HepG2 (cell line): ENCODE results near the gene TRIM7. TPM values are rescaled to one million over a fixed set of nuclear protein-coding genes. Genes with fewer than 3 reads are reported as not detected.

ENCODE experiments used
- BCLAF1 ChIP-seq: fragments of 450-650 bp; IDR thresholded peaks from 2 replicates; pipeline ENCODE4 v1.6.1; 2017; ENCODE audit warnings: mild to moderate bottlenecking
- CHD4 ChIP-seq: fragments of 200-600 bp; sonication (generic); IDR thresholded peaks from 2 replicates; pipeline ENCODE4 v1.7.0; 2017; ENCODE audit warnings: mild to moderate bottlenecking, low read length, borderline replicate concordance
- ERF ChIP-seq: IDR thresholded peaks from 2 replicates; pipeline ENCODE4 v1.6.1; 2018; ENCODE audit warnings: missing biosample characterization, missing genetic modification reagents
- FOXA3 ChIP-seq: IDR thresholded peaks from 2 replicates; pipeline ENCODE4 v1.6.1; 2016; ENCODE audit warnings: missing genetic modification reagents, missing compliant biosample characterization
- HNF1B ChIP-seq: sonication (generic); formaldehyde crosslinking; IDR thresholded peaks from 2 replicates; pipeline ENCODE4 v1.5.1; 2020; ENCODE audit warnings: mild to moderate bottlenecking, moderate library complexity, missing genetic modification reagents
- KDM2A ChIP-seq: sonication (generic); formaldehyde crosslinking; IDR thresholded peaks from 2 replicates; pipeline ENCODE4 v1.4.0; 2020; ENCODE audit warnings: low read depth, missing genetic modification reagents, borderline replicate concordance
- KLF16 ChIP-seq, 2 experiments: sonication (generic) in 1 of 2; formaldehyde crosslinking in 1 of 2; IDR thresholded peaks; 2 replicates each; pipeline versions ENCODE4 v1.6.1 to v1.8.0; 2016 to 2023; ENCODE audit warnings: missing genetic modification reagents in 2 of 2, missing compliant biosample characterization in 1 of 2
- SP4 ChIP-seq: sonication (generic); formaldehyde crosslinking; IDR thresholded peaks from 2 replicates; pipeline ENCODE4 v1.8.1; 2023; ENCODE audit warnings: mild to moderate bottlenecking, missing genetic modification reagents
- ZBTB21 ChIP-seq: sonication (generic); formaldehyde crosslinking; IDR thresholded peaks from 2 replicates; pipeline ENCODE4 v1.4.0; 2020; ENCODE audit warnings: missing genetic modification reagents
- ZNF136 ChIP-seq: sonication (generic); formaldehyde crosslinking; IDR thresholded peaks from 2 replicates; pipeline ENCODE4 v1.8.1; 2022; ENCODE audit warnings: low read depth, mild to moderate bottlenecking, moderate library complexity, missing genetic modification reagents
- ZNF446 ChIP-seq: sonication (generic); formaldehyde crosslinking; IDR thresholded peaks from 2 replicates; pipeline ENCODE4 v1.5.0; 2020; ENCODE audit warnings: mild to moderate bottlenecking, missing genetic modification reagents
- ZNF629 ChIP-seq: sonication (generic); formaldehyde crosslinking; conservative IDR thresholded peaks from 2 replicates; pipeline ENCODE4 v1.5.0; 2020; ENCODE audit warnings: missing genetic modification reagents
- ZNF678 ChIP-seq: sonication (generic); formaldehyde crosslinking; IDR thresholded peaks from 2 replicates; pipeline ENCODE4 v1.4.0; 2020; ENCODE audit warnings: mild to moderate bottlenecking, missing genetic modification reagents
- polyA plus RNA-seq, 8 experiments: library from polyadenylated mRNA; depleted of rRNA in 3 of 8; stranded (reverse) in 7 of 8; unstranded in 1 of 8; fragments of >200 nt; fragmentation: Illumina TruSeq in 4 of 8; extraction: Trizol in 4 of 8; gene quantifications; 2 replicates each; pipeline versions ENCODE4 v1.2.1 to v1.2.3, GENCODE V29; 2011 to 2016; ENCODE audit warnings: low read depth in 4 of 8, missing spikeins in 1 of 8, mixed read lengths in 1 of 8; ENCODE audit not compliant: insufficient read depth in 1 of 8
- total RNA-seq, 5 experiments: library from RNA; depleted of rRNA; stranded (reverse); fragments of >200 nt; fragmentation: Illumina TruSeq; extraction: Trizol; gene quantifications; 2 replicates each; pipeline ENCODE4 v1.2.3, GENCODE V29; 2016; ENCODE audit warnings: low read depth in 1 of 5
- TF ChIP-seq, protein P1 (sequence below): sonication (generic); formaldehyde crosslinking; conservative IDR thresholded peaks from 2 replicates; pipeline ENCODE4 v1.8.0; 2022; ENCODE audit warnings: missing genetic modification reagents
- TF ChIP-seq, protein P2 (sequence below), 2 experiments: sonication (generic) in 1 of 2; formaldehyde crosslinking in 1 of 2; IDR thresholded peaks; 2 replicates each; pipeline versions ENCODE4 v1.4.0 to v1.6.1; 2018 to 2020; ENCODE audit warnings: missing genetic modification reagents in 2 of 2, borderline replicate concordance in 1 of 2, low read depth in 1 of 2, mild to moderate bottlenecking in 1 of 2, missing biosample characterization in 1 of 2
- TF ChIP-seq, protein P3 (sequence below): sonication (generic); formaldehyde crosslinking; IDR thresholded peaks from 2 replicates; pipeline ENCODE4 v1.8.0; 2022; ENCODE audit warnings: mild to moderate bottlenecking, missing genetic modification reagents; ENCODE audit not compliant: insufficient replicate concordance

TRIM7 gene
- total and polyA plus RNA-seq, 2 of the 13 experiments (the other 11 are each of a cell fraction or from before 2014, with no cell fraction given) = 0.13 TPM; not detected in 1

- no peak for TF ChIP-seq ZNF136 (CRISPR knock-in tag)
- TF ChIP-seq, protein P1, sequence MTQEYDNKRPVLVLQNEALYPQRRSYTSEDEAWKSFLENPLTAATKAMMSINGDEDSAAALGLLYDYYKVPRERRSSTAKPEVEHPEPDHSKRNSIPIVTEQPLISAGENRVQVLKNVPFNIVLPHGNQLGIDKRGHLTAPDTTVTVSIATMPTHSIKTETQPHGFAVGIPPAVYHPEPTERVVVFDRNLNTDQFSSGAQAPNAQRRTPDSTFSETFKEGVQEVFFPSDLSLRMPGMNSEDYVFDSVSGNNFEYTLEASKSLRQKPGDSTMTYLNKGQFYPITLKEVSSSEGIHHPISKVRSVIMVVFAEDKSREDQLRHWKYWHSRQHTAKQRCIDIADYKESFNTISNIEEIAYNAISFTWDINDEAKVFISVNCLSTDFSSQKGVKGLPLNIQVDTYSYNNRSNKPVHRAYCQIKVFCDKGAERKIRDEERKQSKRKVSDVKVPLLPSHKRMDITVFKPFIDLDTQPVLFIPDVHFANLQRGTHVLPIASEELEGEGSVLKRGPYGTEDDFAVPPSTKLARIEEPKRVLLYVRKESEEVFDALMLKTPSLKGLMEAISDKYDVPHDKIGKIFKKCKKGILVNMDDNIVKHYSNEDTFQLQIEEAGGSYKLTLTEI (CRISPR knock-in tag) = no peak
- TF ChIP-seq ZNF629 (CRISPR knock-in tag) = peak; percentile 66
- TF ChIP-seq, protein P2, sequence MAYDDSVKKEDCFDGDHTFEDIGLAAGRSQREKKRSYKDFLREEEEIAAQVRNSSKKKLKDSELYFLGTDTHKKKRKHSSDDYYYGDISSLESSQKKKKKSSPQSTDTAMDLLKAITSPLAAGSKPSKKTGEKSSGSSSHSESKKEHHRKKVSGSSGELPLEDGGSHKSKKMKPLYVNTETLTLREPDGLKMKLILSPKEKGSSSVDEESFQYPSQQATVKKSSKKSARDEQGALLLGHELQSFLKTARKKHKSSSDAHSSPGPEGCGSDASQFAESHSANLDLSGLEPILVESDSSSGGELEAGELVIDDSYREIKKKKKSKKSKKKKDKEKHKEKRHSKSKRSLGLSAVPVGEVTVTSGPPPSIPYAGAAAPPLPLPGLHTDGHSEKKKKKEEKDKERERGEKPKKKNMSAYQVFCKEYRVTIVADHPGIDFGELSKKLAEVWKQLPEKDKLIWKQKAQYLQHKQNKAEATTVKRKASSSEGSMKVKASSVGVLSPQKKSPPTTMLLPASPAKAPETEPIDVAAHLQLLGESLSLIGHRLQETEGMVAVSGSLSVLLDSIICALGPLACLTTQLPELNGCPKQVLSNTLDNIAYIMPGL (CRISPR knock-in tag; IDR thresholded peaks at IDR 0.05; ENCODE audit: borderline replicate concordance in 1 of 2, low read depth in 1 of 2) = peak; percentile 63 to 80; a peak in 3 of 4 replicates
- no peak for TF ChIP-seq SP4 (CRISPR knock-in tag)
- no peak for TF ChIP-seq ZNF678 (CRISPR knock-in tag)
- TF ChIP-seq, protein P3, sequence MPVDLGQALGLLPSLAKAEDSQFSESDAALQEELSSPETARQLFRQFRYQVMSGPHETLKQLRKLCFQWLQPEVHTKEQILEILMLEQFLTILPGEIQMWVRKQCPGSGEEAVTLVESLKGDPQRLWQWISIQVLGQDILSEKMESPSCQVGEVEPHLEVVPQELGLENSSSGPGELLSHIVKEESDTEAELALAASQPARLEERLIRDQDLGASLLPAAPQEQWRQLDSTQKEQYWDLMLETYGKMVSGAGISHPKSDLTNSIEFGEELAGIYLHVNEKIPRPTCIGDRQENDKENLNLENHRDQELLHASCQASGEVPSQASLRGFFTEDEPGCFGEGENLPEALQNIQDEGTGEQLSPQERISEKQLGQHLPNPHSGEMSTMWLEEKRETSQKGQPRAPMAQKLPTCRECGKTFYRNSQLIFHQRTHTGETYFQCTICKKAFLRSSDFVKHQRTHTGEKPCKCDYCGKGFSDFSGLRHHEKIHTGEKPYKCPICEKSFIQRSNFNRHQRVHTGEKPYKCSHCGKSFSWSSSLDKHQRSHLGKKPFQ (CRISPR knock-in tag) = no peak
- no peak for TF ChIP-seq BCLAF1
- 0 out of 2 replicates have a peak, but pooled peaks have one; percentile 16 for TF ChIP-seq ERF (CRISPR knock-in tag)
- 0 out of 2 replicates have a peak, but pooled peaks have one; percentile 16 for TF ChIP-seq FOXA3 (CRISPR knock-in tag)
- TF ChIP-seq ZBTB21 = peak; percentile 38; the same call in 1 of the 2 replicates
- TF ChIP-seq CHD4 = peak; percentile 62; the same call in 1 of the 2 replicates
- no peak for TF ChIP-seq ZNF446
- TF ChIP-seq KLF16 (CRISPR knock-in tag; IDR thresholded peaks at IDR 0.05) = 0 out of 4 replicates have a peak, but pooled peaks of 1 of the 2 experiments have one; percentile 32
- no peak for TF ChIP-seq HNF1B (CRISPR knock-in tag)
- TF ChIP-seq KDM2A = peak; percentile 37; the same call in 1 of the 2 replicates
Measured at GRCh38 chr5:181173420-181174342, 31.3 kb downstream of the TRIM7 start (continued).
